Measurements from ENCODE around the gene XCR1. TPM values are rescaled to one million over a fixed set of nuclear protein-coding genes. Genes with fewer than 3 reads are reported as not detected.
"Not testable (repeated sequence)": the region's sequence is repeated elsewhere in the genome, so short reads cannot be mapped to it uniquely, and the experiment has no call there.

XCR1 gene
- total and polyA plus RNA-seq, 2 experiments from 2014 or later: 0.27 to 0.30 TPM

- Histone ChIP-seq H3K27ac (no peak overlapping the region), H3K9me2 (replicated peaks; ENCODE audit: insufficient read depth) (no peaks in the 10 kb centered on the region), H3K27me3 (no peaks in the 10 kb centered on the region), H3K4me1 (ENCODE audit: insufficient read depth) (no peaks in the 10 kb centered on the region), H3K36me3 (replicated peaks; ENCODE audit: insufficient read depth, low read depth) (no peaks in the 10 kb centered on the region), H2AFZ (no peak overlapping the region), H4K20me1 (ENCODE audit: insufficient read depth, poor library complexity, severe bottlenecking) (no peaks in the 10 kb centered on the region), H3K4me3 (no peak overlapping the region), H3K9me3 (ENCODE audit: low read depth) (no peaks in the 10 kb centered on the region), H3K4me2 (no peak overlapping the region), H3K79me2 (no peaks in the 10 kb centered on the region)
- TF ChIP-seq CTCF (IDR thresholded peaks at IDR 0.05; ENCODE audit: poor library complexity) (no peak), EZH2 (IDR thresholded peaks at IDR 0.05; ENCODE audit: borderline replicate concordance) (no peak), EZH2phosphoT487 (IDR thresholded peaks at IDR 0.05; ENCODE audit: low read depth, severe bottlenecking, unreplicated experiment) (no peak)
- 92% methylated on average over 8 of the region's 8 CpGs for WGBS (ENCODE audit: low lambda C conversion rate, missing lambda C conversion rate)
- DNase-seq (ENCODE audit: low spot score): no peak
Observed at GRCh38 chr3:46052531-46052930, 25.2 kb upstream of the XCR1 start.

- WGBS (ENCODE audit: low lambda C conversion rate, missing lambda C conversion rate): 84% methylated on average over 5 of the region's 5 CpGs
- Histone ChIP-seq H3K4me3 (no peak overlapping the region), H3K36me3 (replicated peaks; ENCODE audit: insufficient read depth, low read depth) (no peaks in the 10 kb centered on the region), H3K4me2 (no peak overlapping the region), H3K9me2 (replicated peaks; ENCODE audit: insufficient read depth) (no peaks in the 10 kb centered on the region), H3K27ac (no peak overlapping the region), H2AFZ (no peak overlapping the region), H3K9me3 (ENCODE audit: low read depth) (no peaks in the 10 kb centered on the region), H3K4me1 (ENCODE audit: insufficient read depth) (no peaks in the 10 kb centered on the region), H3K27me3 (no peaks in the 10 kb centered on the region), H3K79me2 (no peaks in the 10 kb centered on the region), H4K20me1 (ENCODE audit: insufficient read depth, poor library complexity, severe bottlenecking) (no peaks in the 10 kb centered on the region)
- no peak for TF ChIP-seq EZH2phosphoT487 (IDR thresholded peaks at IDR 0.05; ENCODE audit: low read depth, severe bottlenecking, unreplicated experiment)
- TF ChIP-seq CTCF (IDR thresholded peaks at IDR 0.05; ENCODE audit: poor library complexity): no peak
- TF ChIP-seq EZH2 (IDR thresholded peaks at IDR 0.05; ENCODE audit: borderline replicate concordance): no peak
- DNase-seq (ENCODE audit: low spot score): no peak
Observed at GRCh38 chr3:46049093-46049492, 21.8 kb upstream of the XCR1 start.

- H3K9me3 ChIP-seq (ENCODE audit: low read depth); H3K27ac ChIP-seq; H3K36me3 ChIP-seq (replicated peaks; ENCODE audit: insufficient read depth, low read depth); H3K79me2 ChIP-seq; H3K9me2 ChIP-seq (replicated peaks; ENCODE audit: insufficient read depth); H4K20me1 ChIP-seq (ENCODE audit: insufficient read depth, poor library complexity, severe bottlenecking); DNase-seq (ENCODE audit: low spot score); H2AFZ ChIP-seq; H3K4me3 ChIP-seq; H3K4me1 ChIP-seq (ENCODE audit: insufficient read depth); H3K27me3 ChIP-seq; H3K4me2 ChIP-seq: not testable (repeated sequence)
- WGBS (ENCODE audit: low lambda C conversion rate, missing lambda C conversion rate): 57% methylated on average over 5 of the region's 5 CpGs
Observed at GRCh38 chr3:46046231-46046630, 18.9 kb upstream of the XCR1 start.

- no peaks in the 10 kb centered on the region for H3K9me2 ChIP-seq (replicated peaks; ENCODE audit: insufficient read depth)
- H2AFZ ChIP-seq: no peak overlapping the region
- no peaks in the 10 kb centered on the region for H3K36me3 ChIP-seq (replicated peaks; ENCODE audit: insufficient read depth, low read depth)
- no peak overlapping the region for H3K27ac ChIP-seq
- no peaks in the 10 kb centered on the region for H4K20me1 ChIP-seq (ENCODE audit: insufficient read depth, poor library complexity, severe bottlenecking)
- no peaks in the 10 kb centered on the region for H3K4me1 ChIP-seq (ENCODE audit: insufficient read depth)
- TF ChIP-seq EZH2 (IDR thresholded peaks at IDR 0.05; ENCODE audit: borderline replicate concordance) (no peak), EZH2phosphoT487 (IDR thresholded peaks at IDR 0.05; ENCODE audit: low read depth, severe bottlenecking, unreplicated experiment) (no peak), CTCF (IDR thresholded peaks at IDR 0.05; ENCODE audit: poor library complexity) (no peak)
- no peak overlapping the region for H3K4me3 ChIP-seq
- 90% methylated on average over 1 of the region's 1 CpG for WGBS (ENCODE audit: low lambda C conversion rate, missing lambda C conversion rate)
- DNase-seq (ENCODE audit: low spot score): no peak
- no peaks in the 10 kb centered on the region for H3K9me3 ChIP-seq (ENCODE audit: low read depth)
- no peak overlapping the region for H3K4me2 ChIP-seq
- no peaks in the 10 kb centered on the region for H3K79me2 ChIP-seq
- no peaks in the 10 kb centered on the region for H3K27me3 ChIP-seq
Observed at GRCh38 chr3:46038916-46039315, 11.6 kb upstream of the XCR1 start.

GRCh38 chr3:46038071-46038470, 10.8 kb upstream of the XCR1 start:
- not testable (repeated sequence) for H3K36me3 ChIP-seq (replicated peaks; ENCODE audit: insufficient read depth, low read depth); DNase-seq (ENCODE audit: low spot score); H3K4me1 ChIP-seq (ENCODE audit: insufficient read depth); H3K79me2 ChIP-seq; H3K27me3 ChIP-seq; H3K9me2 ChIP-seq (replicated peaks; ENCODE audit: insufficient read depth); H3K27ac ChIP-seq; H3K4me2 ChIP-seq; H4K20me1 ChIP-seq (ENCODE audit: insufficient read depth, poor library complexity, severe bottlenecking); H2AFZ ChIP-seq; H3K9me3 ChIP-seq (ENCODE audit: low read depth); H3K4me3 ChIP-seq
- 75% methylated on average over 3 of the region's 3 CpGs for WGBS (ENCODE audit: low lambda C conversion rate, missing lambda C conversion rate)
